ENCODE measurements around the gene LDAH.
"Not testable (repeated sequence)": the region's sequence is repeated elsewhere in the genome, so short reads cannot be mapped to it uniquely, and the experiment has no call there.

Gene LDAH

DNA sequence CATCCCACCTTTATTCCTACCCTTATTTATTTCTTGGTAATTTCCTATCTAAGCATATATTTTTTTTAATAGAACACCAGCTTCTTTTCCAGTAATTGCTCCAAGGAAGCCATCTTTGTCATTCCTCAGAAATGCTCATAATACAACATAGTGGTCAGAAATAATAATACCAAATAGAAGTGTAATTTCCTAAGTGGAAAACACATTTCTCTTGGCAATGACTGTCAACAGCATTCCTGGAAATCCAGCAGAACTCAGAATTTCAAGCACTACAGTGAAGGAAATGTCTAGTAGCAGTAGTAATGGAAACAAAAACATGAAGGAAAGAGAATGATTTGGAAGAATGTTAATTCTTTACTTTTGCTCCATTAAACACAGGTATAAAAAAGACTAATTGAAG, 99.4 kb downstream of the LDAH start:
- no peak for DNase-seq (ENCODE audit: low read depth, low spot score)

DNA sequence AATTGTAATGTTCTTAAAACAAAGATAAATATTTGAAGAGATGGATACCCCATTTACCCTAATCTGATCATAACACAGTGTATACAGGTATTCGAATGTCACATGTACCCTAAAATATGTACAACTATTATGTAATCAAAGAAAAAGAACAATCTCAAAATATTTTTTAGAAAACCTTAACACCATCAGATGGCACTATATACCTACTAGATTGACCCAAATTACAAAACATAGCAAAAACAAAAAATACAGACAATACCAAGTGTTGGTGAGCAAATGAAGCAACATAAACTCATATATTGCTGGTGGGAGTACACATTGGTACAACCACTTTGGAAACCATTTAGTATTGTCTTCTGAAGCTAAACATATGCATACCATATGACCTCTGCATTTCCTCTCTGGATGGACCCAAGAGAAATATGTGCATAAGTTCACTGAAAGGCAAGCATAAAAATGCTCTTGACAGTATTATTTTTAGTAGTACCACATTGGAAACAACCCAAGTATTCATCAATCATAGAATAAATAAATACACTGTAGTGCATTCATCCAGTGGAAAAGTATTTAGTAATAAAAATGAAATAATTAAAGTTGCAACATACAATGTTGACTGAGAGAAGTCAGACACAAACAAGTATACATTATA, 100.2 kb downstream of the LDAH start:
- no peak for DNase-seq (ENCODE audit: low read depth, low spot score)

DNA sequence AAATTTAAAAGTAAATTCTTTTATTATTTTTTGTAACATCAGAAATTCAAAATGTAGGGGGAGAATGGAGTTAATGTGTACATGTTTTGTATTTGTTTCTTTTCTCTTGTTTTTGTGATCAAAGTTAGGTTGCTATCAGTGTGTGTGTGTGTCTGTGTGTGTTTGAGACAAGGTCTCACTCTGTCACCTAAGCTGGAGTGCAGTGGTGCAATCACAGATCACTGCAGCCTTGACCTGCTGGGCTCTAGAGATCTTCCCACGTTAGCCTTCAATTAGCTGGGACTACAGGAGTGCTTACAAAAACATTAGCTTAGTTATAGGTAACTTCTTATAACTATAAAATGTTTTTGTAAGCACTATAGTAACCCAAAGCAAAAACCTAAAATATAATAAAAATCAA, 105.3 kb downstream of the LDAH start:
- DNase-seq (ENCODE audit: low read depth, low spot score), result no peak

DNA sequence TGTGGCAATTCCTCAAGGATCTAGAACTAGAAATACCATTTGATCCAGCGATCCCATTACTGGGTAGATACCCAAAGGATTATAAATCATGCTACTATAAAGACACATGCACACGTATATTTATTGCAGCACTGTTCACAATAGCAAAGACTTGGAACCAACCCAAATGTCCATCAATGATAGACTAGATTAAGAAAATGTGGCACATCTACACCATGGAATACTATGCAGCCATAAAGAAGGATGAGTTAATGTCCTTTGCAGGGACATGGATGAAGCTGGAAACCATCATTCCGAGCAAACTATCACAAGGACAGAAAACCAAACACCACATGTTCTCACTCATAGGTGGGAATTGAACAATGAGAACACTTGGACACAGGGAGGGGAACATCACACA, 106.7 kb downstream of the LDAH start:
- DNase-seq (ENCODE audit: low read depth, low spot score), result not testable (repeated sequence)

DNA sequence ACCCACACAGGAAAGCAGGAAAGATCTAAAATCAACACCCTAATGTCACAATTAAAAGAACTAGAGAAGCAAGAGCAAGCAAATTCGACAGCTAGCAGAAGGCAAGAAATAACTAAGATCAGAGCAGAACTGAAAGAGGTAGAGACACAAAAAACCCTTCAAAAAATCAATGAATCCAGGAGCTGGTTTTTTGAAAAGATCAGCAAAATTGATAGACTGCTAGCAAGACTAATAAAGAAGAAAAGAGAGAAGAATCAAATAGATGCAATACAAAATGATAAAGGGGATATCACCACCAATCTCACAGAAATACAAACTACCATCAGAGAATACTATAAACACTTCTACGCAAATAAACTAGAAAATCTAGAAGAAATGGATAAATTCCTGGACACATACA, 108.5 kb downstream of the LDAH start:
- not testable (repeated sequence) for DNase-seq (ENCODE audit: low read depth, low spot score)

DNA sequence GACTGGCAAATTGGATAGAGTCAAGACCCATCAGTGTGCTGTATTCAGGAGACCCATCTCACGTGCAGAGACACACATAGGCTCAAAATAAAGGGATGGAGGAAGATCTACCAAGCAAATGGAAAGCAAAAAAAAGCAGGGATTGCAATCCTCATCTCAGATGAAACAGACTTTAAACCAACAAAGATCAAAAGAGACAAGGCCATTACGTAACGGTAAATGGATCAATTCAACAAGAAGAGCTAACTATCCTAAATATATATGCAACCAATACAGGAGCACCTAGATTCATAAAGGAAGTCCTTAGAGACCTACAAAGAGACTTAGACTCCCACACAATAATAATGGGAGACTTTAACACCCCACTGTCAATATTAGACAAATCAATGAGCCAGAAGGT, 109.3 kb downstream of the LDAH start:
- DNase-seq (ENCODE audit: low read depth, low spot score), result not testable (repeated sequence)

DNA sequence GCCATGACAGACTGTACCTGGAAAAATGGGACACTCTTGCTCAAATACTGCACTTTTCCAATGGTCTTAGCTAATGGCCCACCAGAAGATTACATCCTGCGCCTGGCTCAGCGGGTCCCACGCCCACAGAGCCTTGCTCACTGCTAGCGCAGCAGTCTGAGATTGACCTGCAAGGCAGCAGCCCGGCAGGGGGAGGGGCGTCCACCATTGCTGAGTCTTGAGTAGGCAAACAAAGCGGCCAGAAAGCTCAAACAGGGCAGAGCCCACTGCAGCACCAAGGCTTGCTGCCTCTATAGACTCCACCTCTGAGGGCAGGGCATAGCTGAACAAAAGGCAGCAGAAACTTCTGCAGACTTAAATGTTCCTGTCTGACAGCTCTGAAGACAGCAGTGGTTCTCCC, 111.3 kb downstream of the LDAH start:
- not testable (repeated sequence) for DNase-seq (ENCODE audit: low read depth, low spot score)

DNA sequence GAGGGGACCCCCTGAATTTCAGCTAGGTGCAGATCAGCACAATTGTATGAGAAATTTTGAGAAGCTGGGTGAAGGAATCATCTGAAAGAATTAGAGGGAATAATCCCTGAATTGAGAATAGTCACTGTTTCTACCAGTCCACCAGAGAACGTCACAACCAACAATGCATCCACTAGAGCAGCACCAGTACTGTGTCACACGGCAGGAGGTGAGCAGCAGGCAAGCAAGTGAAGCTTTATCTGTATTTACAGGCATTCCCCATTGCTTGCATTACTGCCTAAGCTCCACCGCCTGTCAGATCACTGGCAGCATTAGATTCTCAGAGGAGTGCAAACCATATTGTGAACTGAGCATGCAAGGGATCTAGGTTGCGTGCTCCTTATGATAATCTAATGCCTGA, 115.3 kb downstream of the LDAH start:
- no peak for DNase-seq (ENCODE audit: low read depth, low spot score)

DNA sequence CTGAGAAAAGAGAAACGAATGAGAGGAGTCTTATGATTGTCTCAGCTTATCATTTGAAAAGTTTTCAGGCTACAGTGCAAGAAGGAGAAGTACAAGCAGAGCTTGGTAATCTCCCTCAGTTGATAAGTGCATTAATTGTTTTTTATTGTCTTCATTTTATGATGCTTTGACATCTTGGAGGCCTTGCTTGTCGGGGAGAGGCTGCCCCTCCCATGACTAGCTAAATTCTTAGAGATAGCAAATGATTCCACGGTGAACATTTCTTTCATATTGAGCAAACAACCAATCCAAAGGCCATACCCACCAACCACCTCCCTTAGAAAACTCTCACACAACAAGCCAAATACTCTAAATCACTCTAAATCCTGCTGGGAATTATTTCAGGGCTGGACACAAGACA, 116.1 kb downstream of the LDAH start:
- DNase-seq (ENCODE audit: low read depth, low spot score), result no peak

DNA sequence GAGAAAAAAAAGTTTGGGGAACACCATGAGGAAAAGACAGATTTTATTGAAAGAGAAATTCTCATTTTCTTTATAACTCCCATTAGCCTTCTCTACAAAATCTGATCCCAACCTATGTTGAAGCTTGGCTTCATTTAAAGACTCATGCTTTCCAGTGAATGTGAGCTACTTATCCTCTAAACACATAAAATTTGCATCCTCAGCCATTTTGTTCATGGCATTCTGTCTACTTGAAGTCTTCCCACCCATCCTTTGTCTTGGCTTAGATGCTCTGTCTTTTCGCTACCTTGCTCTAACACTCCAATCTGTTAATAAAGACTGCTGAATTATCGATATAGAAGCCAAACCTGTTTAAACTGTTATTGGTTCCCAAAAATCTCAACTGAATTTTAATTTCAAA, 116.7 kb downstream of the LDAH start:
- DNase-seq (ENCODE audit: low read depth, low spot score), result no peak

DNA sequence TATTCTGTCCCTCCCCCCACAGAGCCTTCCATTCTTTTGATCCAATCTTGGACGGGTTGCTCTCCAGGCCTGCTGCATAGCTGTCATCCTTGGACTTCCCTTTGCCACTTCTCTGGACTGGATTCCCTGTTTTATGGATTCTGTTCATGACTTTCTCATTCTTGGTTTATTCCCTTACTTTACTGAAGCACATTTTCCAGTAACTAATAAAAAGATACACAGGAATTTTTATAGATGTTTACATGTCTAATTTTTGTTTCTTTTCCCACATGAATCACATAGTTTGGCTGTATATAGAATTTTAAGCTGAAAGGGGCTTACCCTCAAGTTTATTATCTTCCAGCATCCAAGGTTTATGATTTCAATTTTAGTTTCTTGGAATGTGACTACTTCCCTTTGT, 118.0 kb downstream of the LDAH start:
- DNase-seq (ENCODE audit: low read depth, low spot score), result no peak

DNA sequence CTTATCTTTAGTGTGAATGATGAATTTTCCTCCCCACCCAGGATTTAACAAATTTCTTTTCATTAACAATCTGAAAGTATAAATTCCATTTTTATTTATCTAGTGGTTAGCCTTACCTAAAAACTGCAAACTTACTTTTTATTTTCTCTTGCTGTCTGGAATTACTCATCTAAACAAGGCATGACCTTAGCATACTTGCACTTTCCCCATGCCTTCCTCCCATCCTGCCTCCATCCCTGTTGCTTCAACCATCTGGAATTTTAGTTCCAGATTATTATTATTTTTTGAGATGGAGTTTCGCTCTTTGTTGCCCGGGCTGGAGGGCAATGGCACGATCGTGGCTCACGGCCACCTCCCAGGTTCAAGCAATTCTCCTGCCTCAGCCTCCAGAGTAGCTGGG, 120.3 kb downstream of the LDAH start:
- DNase-seq (ENCODE audit: low read depth, low spot score), result no peak

DNA sequence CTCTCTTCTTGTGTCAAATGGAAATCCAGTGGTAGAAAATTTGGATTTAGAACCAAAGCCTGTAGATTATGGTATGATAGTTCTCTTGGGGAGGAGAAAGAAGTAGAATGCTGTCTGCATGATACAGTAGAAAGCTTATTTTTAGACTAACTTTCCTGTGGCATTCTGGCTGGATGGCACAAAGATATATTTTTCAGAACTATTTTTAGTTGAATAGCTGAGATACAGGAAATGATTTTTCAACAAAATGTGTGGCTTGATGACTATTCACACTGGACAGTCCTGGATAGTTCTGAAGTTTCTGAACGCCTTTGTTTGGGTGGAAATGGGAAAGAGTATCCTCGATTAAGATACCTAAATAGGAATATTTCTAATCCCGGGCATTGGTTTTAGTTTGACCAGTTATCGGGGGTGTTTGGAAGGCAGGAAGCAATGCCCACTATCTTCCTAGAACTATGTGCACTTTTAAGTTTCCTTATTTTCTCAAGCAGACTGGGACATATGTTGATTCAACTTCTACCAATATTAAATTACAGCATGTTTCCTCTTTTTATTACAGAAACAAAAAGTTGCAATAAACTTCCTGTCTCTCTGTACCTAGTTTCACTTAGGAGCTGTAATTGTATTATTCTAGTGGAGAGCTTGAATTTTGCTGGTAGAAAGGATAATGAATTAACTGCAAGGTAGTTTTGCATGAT, 123.8 kb downstream of the LDAH start:
- DNase-seq (ENCODE audit: low read depth, low spot score), result no peak

DNA sequence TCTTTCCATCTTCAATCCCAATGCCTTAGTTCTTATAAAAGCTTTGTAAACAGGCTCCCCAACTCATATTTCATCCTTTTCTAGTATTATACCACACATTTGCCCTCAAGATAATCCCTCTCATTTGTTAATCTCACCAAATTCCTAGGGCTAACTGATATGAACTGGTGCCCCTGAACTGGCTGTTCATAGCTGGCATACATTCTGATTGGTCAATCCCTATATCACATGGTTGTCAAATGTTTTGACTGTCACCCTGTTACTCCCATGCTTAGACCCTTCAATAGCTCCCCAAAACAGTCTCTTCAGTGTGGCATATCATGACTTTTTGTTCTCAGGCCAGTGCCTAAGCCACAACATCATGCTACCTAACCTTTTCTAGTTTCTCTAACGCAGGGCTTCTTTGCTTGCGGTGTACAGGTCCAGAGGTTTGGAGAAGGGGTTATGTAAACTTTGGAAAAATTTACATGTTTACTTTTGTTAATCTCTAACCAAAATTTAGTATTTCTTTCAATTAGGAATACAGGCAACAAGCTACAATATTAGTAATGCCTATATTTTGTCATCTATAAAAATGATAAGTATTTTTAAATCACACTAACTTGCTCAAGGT, 125.5 kb downstream of the LDAH start:
- DNase-seq (ENCODE audit: low read depth, low spot score), result no peak

DNA sequence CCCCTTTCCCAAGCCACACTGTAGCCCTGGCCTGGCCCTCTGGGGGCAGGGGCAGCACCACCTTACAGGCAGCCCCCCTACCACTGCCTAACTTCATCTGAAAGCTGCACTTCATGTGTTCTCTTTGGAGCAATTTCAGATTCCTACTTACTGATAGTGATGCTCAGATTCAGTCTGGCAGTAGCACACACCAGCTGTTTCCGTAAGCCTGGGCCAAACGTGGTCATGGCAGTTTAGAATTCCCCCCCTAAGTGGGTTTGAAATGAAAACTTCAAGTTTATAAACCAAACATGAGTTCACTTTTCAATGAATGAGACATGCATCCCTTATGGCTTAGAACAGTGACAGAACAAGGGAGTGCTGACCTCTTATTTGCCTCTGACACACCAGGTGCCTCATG, 126.5 kb downstream of the LDAH start:
- no peak for DNase-seq (ENCODE audit: low read depth, low spot score)

DNA sequence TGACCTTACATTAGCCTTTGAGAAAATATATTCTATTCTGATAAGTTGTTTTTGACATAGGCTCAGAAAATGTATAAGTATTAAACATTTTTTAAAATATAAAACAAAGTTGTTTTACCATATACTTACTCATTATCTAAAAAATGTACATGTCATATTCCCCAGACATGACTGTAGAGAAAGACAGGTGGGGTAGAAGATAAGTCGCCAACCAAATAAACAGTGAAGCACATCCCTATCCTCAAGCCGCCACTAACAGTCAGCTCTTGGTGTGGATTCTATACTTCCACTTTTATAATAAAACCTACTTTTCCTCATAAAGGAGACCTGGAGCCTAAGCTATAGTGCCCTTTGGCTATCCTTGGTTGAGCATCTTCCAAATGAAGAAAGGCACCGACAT, 129.6 kb downstream of the LDAH start:
- DNase-seq (ENCODE audit: low read depth, low spot score), result no peak

DNA sequence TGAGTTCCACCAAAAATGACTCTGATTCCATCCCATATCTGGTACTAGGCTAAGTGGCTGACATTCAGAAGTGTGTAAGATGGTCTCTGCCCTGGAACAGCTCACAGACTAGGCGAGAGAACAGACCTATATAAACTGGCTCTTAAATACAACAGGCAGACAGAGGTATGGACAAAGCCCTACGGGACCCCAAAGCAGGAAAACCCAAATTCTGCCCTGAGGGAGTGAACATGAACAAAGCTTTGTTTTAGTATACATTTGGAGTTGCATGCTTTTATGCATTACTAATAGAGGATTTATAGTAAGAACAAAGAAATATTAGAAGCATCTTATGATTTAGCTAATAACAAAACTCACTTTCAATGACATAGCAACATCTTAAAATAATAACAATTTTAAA, 130.8 kb downstream of the LDAH start:
- no peak for DNase-seq (ENCODE audit: low read depth, low spot score)

DNA sequence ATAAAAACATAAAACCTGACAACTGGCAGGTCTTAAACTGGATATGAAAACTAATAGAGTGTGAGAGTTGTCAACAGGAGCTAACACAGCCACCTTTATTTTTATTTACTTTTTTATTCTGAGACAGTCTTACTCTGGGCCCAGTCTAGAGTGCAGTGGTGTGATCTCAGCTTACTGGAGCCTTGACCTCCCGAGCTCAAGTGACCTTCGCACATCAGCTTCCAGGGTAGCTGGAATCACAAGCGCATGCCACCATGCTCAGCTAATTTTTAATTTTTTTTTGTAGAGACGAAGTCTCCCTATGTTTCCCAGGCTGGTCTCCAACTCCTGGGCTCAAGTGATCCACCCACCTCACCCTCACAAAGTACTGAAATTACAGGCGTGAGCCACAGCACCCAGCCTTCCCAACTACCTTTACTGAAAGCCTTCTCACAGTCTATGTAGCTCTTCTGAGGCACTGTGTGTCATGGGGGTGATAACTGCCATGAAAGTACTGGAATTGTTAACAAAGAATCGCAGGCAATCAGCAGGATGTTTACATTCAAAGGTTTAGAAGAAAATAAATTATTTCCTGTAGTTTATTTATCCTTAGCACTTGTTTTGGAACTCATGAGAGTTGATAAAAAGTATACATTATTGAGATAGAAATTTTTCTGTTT, 131.7 kb downstream of the LDAH start:
- no peak for DNase-seq (ENCODE audit: low read depth, low spot score)

DNA sequence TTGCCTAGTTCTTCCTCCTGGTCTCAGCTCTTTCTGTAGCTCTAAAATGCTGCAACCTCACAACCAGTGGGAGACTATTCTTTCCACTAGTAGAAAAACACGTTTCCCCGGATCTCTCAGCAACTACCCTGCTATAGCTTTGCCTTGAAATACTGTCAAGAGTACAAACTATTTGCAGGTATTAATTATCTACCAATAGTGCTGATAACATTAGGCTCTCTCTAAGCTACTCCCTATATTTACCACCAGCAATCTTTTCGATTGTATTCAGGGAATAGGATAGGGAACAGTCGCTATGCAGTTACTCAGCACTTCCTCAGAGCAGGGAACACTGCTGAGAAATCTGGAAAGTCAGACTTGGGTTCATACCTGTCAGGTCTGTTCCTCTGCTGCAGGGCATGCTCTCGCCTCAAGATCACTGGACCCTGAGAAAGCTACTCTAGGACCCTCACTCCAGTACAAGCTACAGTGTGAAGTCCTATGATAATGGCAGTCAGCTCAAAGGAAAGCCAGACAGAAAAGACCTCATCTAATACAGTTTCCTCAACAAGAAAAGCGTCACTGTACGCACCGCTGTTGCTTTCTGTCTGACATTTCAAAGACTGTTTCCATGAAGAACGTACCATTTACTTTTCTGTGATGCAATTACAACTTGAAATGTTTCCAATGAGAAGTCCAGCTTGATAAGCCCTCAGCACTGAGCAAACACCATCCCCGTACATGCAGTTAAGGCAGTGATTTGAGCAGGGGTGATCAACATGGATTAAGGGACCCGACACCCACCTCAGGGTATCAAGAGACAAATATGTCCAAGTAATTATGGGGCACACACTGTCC, 133.3 kb downstream of the LDAH start:
- DNase-seq (ENCODE audit: low read depth, low spot score), result no peak

DNA sequence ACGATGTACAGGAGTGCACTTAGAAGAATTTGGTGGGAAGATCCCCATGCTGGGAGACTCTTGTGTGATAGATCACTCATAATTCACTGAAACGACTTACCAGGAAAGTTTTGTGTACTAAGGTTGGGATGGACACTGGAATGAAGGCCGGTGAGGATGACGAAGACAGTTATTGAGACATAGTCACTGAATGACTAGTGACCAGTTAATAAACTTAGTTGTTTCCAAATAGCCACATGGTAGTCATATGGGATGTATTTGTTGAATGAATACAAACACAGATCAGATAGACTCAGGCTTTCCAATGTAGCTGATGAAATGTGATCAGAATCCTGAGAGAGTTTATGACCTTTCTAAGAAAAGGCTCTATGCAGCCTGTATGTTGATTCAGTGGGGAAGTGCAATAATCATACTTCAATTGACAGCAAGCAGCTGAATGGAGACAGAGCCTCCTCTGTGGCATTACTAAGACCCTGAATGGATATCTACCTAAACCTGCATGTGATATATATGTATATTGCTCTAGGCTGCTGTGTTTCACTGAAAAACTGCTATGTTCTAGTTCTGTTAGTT, 135.6 kb downstream of the LDAH start:
- no peak for DNase-seq (ENCODE audit: low read depth, low spot score)

DNA sequence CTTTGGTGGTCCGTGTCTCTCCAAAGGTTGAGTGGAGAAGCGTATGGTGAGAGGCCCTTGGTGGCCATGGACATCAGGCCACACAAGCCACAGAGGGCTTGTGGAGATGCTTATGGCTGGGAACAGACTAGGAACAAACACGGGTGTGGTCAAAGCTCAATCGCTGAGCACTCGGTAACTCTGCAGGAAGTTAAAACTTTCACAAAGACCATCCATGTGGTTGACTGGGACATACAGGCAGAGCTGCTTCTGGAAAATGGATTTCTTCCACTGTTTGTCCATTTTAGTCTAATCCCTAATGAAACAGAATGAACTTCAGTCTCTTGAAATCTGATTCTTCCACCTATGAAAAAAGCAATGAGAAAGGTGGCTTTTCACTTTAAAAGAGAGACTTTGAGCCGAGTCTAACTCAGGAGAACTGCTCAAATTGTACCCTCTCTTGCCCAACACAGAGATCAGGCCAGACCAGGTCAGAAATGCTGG, 138.3 kb downstream of the LDAH start:
- no peak for DNase-seq (ENCODE audit: low read depth, low spot score)

All from activated CD4-positive, CD25-positive, alpha-beta regulatory T cell treated with anti-CD3 and anti-CD28 coated beads, Interleukin-2, amount 50 U/mL, for 16 hours (primary cell).